ELF-1 (cell line): ENCODE measurements around the gene UBE2E2.

Source experiments
- DNase-seq: peaks from one replicate; pipeline ENCODE4 v3.0.0-alpha.2; 2016; ENCODE audit warnings: low read depth, low spot score

Gene UBE2E2

GRCh38 chr3:23440416-23441294, 237.5 kb downstream of the UBE2E2 start:
- no peak for DNase-seq

GRCh38 chr3:23442598-23443383, 239.7 kb downstream of the UBE2E2 start:
- DNase-seq, result no peak

GRCh38 chr3:23444386-23444785, 241.3 kb downstream of the UBE2E2 start:
- DNase-seq, result no peak

DNA sequence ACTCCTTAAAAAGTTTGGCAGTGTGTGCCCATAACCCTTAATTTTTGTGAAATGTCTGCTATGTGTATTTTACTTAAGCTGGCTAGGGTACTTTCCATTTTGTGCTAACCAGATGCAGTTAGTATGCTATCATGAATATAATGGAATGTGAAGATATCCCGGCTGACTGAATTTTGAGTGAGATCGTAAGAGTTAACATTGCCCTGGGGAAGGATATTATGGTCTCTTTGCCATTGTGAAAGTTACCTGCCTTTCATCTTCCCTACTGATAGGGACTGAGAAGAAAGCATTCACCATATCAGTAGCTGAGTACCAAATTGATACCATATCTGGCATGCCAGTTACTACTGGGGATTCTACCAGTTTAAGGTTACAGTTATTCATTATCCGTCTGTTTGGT, 243.2 kb downstream of the UBE2E2 start:
- no peak for DNase-seq

DNA sequence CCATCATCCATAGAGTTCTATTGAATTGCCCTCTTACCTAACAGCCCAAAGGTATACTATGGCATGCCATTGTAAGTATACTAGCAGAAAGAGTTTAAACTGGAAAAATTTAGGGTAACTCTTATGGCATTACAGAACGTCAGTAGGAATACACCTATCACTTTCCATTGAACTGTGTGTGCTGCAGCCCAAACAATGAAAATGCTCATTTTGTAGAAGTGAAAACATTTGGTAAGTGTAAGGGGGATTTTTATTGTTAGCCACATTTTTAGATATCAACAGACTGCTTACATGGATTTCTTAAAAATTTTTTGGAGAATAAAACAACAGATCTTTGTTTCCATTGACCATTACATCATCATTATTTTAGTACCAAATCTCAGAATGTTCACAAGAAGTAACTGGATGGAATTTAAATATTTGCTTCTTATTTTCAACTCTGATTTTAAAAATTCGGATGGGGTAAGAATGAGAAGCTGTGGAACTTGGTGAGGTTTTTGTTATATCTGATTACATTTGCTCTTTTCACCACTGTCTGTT, 245.9 kb downstream of the UBE2E2 start:
- DNase-seq, result no peak

DNA sequence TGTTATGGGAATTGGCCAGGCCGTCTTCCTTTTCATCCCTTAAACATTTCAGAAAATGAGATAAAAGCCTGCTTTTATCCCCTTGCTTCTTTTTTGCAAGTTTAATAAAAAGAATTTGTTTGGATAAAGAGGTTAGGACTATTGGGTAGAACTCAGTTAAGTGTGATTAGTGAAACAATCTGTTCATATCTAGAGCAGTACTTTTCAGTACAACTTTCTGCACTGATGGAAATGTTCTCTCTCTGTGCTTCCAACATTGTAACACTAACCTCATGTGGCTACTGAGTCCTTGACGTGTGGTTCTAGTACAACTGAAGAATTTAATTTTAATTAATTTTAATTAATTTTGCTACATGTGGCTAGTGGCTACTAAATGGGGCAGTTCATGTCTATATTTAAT, 246.9 kb downstream of the UBE2E2 start:
- DNase-seq, result no peak

DNA sequence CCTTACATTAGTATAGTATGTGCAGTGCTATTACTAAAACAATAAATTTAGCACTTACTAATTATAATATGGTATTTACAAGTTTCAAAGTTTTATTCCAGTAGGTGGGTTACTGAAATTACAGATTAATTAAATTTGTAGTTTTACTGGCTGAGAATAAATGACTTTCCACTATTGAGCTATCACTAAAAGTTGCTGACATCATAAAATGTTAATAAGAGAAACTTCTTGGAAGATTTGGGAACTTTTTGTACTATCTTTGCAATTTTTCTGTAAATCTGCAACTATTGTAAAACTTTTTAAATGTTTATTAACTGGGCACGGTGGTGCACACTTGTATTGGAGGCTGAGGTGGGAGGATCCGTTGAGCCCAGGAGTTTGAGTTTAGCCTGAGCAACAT, 247.7 kb downstream of the UBE2E2 start:
- no peak for DNase-seq

DNA sequence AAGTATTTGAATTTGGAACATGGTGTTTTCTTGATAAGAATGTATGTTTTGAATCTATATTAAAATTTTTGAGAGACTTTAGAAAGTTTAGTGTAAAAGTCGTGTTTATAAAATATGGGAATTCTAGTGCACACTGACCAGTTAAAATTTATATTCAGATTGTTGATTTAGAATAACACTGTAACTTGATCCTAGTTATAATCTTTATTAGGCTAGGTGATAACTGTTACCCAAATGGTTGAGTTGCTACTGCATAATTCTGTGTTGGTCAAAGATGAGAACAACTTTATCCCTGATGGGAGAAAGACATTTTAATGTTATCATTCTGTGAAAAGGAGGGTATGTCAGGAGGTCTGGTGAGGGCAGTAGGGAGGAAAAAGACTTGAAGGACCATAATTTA, 249.3 kb downstream of the UBE2E2 start:
- DNase-seq, result no peak

GRCh38 chr3:23455084-23455483, 252.0 kb downstream of the UBE2E2 start:
- DNase-seq, result no peak

- DNase-seq, result no peak
Observed at GRCh38 chr3:23455775-23456174, 252.6 kb downstream of the UBE2E2 start.

- no peak for DNase-seq
Observed at GRCh38 chr3:23457697-23458096, 254.6 kb downstream of the UBE2E2 start.

DNA sequence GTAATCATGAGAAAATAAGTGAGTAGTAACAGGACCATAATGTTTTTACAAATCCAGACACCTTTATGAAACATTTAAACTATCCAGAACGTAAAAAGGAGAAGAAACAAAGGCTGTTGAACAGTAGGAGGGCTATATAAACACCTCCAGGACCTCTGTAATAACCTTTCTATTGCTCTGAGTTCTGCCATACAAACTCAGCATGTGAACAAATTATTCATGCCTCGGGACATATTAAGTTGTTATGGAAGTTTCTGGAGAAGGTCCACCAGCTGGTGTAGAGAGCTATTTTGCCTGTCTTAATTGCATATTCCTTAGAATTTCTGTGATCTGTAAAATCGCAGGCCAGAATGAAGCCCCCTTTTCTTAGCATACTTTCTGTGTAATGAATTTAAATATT, 256.3 kb downstream of the UBE2E2 start:
- no peak for DNase-seq

DNA sequence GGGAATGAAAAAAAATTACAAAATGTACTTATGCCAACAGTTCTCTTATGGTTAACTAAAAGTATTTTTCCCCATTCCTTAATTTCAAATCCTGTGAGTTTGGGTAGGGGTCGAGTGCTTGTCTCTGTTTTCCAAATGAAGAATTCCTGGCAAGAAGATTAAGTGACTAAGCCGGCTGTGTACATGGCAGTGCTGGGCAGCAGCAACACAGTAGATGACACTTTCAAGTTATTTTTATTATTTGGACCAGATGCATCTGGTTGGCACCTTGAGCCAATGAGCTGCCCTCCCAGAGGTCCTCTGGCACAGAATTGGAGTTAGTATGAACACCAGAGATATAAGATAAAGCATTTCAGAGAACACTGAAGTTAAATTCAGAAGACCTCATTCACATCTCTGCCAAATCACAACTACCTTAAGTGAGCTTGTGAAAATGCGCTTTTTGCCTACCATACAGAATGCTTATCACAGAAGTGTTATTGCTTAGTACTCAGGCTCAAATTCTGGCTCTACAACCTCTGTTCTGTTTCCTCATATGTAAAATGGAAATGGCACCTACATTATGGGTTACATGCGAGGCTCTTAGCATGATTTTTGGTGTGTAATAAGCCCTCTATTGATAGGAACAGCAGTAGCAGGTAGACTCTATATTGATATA, 256.9 kb downstream of the UBE2E2 start:
- DNase-seq, result no peak

DNA sequence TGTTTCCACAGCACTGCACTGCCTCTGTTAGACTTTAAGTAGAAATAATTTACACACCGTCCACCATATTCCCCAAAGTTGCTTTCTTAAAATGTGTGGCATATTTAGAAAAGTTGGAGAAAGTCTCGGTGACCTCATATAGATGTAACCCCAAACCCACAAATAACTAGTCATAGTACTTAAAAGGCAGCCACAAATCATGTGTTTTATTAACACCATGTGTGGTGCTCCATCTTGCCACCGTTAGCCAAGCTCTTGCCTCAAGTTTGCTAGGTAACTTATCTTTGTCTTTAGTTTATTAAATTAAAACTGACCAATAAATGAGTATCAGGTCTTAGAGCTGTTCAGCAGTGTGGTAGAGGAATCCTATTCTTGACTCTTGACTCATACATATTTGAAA, 257.9 kb downstream of the UBE2E2 start:
- no peak for DNase-seq

- no peak for DNase-seq
Observed at GRCh38 chr3:23463791-23464190, 260.7 kb downstream of the UBE2E2 start.

- no peak for DNase-seq
Observed at GRCh38 chr3:23465569-23465968, 262.4 kb downstream of the UBE2E2 start.

GRCh38 chr3:23468203-23468602, 265.1 kb downstream of the UBE2E2 start:
- no peak for DNase-seq

GRCh38 chr3:23474580-23475357, 271.6 kb downstream of the UBE2E2 start:
- DNase-seq, result no peak

DNA sequence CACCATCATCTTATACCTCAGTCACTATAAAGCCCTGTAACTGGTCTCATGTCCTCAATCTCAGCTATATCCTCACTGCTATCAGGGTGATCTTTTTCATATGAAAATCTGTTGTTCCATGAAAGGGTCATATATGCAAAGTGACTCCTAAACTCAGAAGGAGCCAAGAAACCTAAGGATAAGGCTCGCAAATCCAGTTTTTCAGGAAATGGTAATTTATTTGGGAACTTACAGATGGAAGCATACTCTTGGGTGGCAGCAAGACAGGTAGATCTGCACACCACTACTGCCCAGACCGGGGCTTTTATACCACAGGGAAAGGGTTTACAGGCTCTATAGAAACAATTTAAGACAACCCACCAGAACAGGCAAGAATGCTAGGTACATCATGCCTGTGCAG, 272.3 kb downstream of the UBE2E2 start:
- peak; percentile 5 for DNase-seq

DNA sequence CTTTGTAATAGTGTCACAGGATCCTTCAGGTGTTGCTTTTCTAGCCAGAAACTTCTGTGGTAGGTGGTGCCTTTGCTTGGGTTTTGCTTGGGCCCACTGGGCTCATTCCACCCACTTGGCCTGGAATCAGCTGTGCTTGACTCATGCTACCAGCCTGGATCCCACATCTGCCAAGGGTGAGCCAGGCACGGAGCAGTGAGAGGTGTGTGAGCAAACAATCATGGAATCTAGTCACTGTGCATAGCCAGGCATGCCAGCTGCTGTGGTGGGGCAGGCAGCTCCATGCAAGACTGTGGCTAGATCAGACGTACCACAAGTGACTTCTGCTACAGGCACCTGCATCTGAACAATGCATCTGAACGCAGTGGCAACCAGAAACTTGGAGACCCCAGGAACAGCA, 275.9 kb downstream of the UBE2E2 start:
- DNase-seq, result no peak

DNA sequence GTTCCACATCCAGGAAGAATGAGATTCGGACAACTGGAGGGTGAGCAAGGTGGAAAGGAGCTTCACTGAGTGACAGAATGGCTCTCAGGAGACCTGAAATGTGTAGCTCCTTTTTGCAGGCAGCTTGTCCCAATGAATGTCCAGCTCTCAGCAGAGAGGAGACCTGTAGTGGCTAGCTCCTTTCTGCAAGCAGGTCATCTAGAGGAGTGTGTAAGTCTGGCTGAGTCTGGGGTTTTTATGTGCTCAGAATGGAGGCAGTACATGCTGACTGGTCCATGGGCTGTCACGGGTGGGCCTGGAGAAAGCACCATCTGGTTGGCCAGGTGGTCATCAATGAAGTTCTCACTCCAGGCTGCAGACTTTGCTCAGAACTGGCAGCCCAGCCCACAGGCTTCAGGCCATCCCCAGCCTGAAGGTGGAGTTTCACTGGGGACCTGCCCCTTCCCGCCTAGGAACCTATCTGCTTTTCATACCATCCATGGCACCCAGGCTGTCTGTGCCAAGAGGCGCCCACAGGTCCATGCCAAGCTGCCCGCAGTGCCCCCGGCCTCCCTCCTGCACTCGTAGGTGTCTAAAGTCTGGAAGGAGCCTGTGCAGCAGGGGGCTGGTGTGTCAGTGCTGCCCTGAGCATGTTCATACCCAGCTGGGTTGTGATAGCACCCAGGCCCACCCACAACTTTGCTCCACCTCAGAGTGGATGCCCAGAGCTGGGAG, 276.6 kb downstream of the UBE2E2 start:
- DNase-seq, result no peak
